ENCODE data around the gene TRDMT1.

The TRDMT1 gene

DNA sequence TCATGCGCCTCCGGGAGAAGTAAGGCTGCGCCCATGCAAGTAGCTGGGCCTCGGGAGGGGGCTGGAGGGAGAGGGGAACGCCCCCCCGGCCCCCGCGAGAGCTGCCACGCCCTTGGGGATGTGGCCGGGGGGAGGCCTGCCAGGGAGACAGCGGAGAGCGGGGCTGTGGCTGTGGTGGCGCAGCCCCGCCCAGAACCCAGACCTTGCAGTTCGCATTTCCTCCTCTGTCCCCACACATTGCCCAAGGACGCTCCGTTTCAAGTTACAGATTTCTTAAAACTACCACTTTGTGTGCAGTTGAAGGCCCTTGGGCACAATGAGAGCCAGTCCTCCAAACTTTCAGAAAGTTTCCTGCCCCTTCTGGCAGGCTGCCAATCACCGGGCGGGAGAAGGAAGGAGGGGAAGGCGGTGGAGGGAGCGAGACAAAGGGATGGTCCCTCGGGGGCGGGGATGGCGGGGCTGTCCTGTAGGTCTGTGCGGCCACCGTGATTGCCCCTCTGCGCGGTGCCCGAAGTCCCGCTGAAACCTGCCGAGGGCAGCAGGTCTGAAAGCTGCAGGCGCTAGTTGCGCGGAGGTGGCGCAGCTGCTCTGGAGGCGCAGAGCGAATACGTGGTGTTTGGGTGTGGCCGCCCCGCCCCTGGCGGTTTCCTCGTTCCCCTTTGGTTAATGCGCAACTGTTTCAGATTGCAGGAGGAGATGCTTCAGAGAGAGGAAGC, 28.7 kb upstream of the TRDMT1 start:
- DNase-seq (ENCODE audit: low read depth): no peak

DNA sequence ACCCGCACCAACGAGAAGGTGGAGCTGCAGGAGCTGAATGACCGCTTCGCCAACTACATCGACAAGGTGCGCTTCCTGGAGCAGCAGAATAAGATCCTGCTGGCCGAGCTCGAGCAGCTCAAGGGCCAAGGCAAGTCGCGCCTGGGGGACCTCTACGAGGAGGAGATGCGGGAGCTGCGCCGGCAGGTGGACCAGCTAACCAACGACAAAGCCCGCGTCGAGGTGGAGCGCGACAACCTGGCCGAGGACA, 28.2 kb upstream of the TRDMT1 start:
- no peak for DNase-seq (ENCODE audit: low read depth)

DNA sequence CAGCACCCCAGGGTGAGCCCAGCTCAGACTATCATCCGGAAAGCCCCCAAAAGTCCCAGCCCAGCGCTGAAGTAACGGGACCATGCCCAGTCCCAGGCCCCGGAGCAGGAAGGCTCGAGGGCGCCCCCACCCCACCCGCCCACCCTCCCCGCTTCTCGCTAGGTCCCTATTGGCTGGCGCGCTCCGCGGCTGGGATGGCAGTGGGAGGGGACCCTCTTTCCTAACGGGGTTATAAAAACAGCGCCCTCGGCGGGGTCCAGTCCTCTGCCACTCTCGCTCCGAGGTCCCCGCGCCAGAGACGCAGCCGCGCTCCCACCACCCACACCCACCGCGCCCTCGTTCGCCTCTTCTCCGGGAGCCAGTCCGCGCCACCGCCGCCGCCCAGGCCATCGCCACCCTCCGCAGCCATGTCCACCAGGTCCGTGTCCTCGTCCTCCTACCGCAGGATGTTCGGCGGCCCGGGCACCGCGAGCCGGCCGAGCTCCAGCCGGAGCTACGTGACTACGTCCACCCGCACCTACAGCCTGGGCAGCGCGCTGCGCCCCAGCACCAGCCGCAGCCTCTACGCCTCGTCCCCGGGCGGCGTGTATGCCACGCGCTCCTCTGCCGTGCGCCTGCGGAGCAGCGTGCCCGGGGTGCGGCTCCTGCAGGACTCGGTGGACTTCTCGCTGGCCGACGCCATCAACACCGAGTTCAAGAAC, 27.7 kb upstream of the TRDMT1 start:
- DNase-seq (ENCODE audit: low read depth): no peak

DNA sequence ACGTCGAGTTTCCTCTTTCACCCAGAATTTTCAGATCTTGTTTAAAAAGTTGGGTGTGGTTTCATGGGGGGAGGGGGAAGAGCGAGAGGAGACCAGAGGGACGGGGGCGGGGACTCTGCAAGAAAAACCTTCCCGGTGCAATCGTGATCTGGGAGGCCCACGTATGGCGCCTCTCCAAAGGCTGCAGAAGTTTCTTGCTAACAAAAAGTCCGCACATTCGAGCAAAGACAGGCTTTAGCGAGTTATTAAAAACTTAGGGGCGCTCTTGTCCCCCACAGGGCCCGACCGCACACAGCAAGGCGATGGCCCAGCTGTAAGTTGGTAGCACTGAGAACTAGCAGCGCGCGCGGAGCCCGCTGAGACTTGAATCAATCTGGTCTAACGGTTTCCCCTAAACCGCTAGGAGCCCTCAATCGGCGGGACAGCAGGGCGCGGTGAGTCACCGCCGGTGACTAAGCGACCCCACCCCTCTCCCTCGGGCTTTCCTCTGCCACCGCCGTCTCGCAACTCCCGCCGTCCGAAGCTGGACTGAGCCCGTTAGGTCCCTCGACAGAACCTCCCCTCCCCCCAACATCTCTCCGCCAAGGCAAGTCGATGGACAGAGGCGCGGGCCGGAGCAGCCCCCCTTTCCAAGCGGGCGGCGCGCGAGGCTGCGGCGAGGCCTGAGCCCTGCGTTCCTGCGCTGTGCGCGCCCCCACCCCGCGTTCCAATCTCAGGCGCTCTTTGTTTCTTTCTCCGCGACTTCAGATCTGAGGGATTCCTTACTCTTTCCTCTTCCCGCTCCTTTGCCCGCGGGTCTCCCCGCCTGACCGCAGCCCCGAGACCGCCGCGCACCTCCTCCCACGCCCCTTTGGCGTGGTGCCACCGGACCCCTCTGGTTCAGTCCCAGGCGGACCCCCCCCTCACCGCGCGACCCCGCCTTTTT, 26.9 kb upstream of the TRDMT1 start, which contains the start of gene VIM:
TSS of gene VIM (plus strand) at position 151 of the 925 bp plus-strand sequence. CDS start 1,182 bp downstream, outside the sequence.
- peak; percentile 90 for DNase-seq (ENCODE audit: low read depth)

DNA sequence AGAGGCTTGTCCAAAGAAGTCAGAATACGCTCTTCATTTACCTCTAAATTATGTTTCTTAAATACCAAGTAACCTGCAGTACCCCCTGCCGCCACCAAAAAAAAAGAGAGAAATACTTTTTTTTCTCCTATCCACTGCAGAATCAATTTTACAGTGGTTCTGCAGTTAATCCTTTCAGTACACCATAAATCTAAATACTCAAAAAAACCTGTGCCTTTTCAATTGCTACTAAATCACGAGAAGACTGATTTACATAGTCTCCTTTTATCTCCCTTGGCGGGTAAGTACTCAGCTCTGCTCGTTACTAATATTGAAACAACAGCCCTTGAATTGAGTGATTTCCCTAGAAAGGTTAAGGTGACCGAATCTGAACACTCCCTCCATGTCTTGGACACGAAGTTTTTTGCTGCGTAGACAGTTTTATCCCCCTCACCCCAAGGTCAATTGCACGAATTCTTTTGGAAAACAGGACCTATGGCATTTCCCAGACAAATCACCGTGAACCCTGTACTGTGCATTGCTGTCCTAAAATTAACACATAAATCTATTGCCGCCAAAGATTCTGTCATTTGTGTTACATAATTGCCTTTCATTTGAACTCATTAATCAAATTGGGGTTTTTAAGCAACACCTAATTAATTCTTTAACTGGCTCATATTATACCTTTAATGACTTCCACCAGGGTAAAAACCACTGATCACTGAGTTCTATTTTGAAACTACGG, 26.1 kb upstream of the TRDMT1 start:
- DNase-seq (ENCODE audit: low read depth): no peak

DNA sequence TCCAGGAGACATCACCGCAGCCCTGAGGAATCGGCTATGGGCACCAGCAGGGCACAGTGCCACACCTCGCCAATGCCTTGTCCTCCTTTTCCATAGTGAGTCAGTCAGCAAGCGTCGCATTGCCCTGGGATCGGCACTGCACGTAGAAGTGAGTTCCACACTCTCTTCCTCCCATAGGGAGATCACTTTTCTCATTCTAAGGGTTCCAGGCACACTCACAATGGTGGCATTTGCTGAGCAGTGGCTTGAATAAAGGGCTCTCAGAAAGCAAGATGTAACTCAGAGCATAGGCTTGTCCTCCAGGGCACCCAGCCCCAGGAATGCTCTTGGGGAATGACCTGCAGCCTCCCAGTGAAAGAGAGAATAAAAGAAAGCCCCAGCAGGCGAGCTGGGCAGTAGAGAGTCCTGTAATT, 25.4 kb upstream of the TRDMT1 start:
- no peak for DNase-seq (ENCODE audit: low read depth)

DNA sequence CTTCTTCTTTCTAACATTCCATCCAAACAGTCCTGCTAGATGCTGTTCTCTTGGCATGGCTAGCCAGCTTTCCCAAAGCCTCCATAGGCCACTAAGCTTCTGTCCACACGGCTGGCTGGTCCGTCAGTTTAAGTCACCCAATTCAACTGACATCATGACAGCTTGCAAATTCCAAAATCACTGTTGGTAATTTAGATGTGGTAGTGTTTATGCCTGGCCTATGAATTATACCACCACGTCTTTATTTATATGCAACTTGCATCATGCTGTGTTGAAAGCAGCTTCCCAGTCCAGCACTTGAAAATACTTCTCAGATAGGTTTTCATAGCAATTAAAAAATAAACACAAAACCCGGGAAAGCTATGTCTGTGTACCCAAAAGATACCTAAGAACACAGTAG, 24.3 kb upstream of the TRDMT1 start:
- no peak for DNase-seq (ENCODE audit: low read depth)

DNA sequence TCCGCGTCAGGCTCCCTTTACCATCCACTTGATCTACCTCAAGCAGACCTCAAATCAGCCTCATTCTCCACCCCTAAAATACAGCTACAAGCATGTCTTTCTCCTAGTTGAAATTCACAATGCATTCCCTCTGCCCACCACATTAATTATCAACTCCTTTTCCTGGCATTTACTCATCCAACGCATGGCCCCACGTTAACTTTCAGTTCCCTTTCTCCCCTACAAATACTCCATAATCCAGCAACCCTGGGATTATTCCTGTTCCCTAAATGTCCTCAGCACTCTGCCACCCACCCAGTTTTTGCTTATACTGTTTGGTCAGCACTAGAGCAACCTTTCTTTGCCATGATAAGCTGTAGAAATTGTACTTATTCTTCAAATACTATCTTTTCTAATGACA, 20.9 kb upstream of the TRDMT1 start:
- DNase-seq (ENCODE audit: low read depth): no peak

DNA sequence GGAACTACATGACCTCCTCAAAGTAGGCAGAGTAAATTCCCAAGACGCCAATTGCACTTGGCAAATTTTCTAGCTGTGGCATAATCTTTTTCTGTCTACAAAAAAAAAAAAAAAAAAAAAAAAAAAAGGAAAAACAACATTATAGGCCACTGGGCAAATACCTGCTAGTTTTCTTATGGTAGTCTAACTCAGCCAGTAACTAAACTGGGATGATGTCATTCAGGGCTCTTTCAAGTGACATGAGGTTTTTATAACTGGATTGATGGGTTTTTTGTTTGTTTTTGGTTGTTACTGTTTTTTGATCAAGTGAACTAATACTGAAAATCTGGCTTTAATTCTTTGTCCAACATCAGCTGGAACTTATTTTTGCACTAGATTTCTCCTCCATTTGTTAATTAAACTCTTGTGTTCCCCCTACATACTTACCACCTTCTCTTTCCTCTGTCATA, 19.2 kb upstream of the TRDMT1 start:
- DNase-seq (ENCODE audit: low read depth): no peak

DNA sequence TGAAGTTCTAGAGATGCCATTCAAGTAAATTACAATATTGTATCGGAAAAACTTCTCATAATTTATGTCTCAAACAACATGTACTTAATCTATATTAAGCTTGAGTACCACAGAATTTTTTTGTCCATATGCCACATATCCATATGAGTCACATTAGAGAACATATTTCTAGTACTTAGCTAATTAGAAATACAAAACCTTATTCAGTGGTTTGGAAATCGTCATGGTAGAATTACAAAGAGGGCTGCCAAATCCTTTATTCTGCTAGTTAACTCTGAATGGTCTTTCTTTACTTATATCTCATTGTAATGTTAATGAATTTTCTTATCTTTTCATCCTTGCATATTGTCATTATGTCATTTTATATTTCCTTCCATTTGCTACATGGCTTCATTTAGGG, 17.6 kb upstream of the TRDMT1 start:
- DNase-seq (ENCODE audit: low read depth): no peak

DNA sequence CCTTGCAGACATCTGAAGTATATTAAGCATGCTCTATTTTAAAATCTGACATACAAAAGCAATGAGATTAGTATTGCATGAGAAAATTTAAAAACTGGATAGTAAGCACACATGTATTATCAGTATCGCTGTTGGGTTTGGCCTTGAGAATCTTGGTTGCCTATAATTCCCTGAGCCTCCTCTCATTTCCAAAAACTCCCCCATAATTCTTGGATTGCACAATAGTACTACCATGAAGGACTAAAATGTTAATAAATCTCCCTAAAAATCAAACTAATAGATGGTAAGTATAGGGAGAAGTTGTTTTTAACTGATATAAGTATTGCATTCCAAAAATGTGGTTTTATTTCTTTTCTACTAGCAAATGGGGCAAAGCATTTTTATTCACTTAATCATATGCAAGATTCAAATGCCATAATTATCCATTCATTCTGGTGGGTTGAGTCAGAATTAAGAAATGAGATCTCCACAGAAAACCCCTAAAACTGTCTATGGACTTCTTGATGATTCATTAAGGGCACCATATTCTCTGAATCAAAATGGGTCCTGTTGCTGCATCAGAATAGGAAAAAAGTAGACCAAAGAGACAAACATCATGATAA, 16.3 kb upstream of the TRDMT1 start:
- no peak for DNase-seq (ENCODE audit: low read depth)

DNA sequence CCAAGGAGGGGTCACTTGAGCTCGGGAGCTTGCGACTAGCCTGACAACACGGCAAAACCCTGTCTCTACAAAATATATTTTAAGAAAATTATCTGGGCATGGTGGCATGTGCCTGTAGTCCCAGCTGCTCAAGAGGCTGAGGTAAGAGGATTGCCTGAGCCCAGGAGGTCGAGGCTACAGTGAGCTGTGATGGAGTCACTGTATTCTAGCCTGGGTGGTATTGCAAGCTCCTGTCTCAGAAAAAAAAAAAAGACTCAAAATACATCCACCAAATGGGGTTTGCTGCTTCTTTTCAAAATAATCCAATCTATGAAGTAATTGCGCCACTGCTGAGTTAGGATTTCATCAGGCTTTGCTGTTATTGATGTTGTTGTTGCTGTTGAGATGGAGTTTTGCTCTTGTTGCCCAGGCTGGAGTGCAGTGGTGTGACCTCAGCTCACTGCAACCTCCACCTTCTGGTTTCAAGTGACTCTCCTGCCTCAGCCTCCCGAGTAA, 15.5 kb upstream of the TRDMT1 start:
- DNase-seq (ENCODE audit: low read depth): no peak

DNA sequence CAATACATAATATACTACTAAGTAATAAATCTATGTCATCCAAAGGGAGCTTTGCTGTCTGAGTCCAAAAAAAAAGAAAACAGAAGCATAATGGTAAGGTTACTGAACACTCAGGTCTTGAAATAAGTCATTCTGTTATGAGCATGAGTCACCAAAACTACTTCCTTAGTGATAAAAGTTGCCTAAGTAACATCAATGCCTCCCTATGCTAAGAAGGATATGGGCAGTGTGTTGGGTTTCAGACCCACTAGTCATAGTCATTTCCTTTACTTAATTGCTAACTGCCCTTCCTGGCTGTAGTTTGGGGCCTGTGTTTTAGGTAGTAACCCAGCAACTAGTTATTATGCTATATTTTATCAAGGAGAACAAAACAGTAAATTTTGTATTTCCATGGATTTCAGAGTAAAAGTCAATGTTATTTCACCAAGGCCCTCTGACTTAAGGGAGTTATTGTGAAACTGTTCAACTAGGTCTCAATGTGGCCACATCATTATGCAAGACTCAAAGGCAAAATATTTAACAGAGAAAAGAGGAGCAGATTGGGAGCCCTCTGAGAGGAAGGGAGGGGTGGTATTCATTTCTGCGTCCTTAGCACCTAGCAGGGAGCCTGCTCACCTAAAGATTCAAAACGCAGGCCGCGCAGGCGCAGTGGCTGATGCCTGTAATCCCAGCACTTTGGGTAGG, 14.9 kb upstream of the TRDMT1 start:
- DNase-seq (ENCODE audit: low read depth): peak; percentile 95

DNA sequence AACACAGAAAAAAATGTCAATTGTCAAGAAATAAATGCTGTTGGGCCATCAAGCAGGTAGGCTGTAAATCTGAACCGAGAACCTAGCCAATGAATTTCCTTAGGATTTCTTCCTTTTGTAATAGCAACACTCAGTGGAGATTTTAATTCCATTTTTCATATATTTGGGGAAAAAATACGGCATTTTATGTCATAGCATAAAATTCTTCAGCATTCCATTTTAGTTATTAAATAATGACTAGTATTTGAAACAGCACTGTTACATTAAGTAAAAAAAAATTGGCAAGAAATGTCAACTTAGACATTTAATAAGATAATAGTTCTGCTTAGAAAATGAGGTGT, 14.3 kb upstream of the TRDMT1 start:
- DNase-seq (ENCODE audit: low read depth): no peak

DNA sequence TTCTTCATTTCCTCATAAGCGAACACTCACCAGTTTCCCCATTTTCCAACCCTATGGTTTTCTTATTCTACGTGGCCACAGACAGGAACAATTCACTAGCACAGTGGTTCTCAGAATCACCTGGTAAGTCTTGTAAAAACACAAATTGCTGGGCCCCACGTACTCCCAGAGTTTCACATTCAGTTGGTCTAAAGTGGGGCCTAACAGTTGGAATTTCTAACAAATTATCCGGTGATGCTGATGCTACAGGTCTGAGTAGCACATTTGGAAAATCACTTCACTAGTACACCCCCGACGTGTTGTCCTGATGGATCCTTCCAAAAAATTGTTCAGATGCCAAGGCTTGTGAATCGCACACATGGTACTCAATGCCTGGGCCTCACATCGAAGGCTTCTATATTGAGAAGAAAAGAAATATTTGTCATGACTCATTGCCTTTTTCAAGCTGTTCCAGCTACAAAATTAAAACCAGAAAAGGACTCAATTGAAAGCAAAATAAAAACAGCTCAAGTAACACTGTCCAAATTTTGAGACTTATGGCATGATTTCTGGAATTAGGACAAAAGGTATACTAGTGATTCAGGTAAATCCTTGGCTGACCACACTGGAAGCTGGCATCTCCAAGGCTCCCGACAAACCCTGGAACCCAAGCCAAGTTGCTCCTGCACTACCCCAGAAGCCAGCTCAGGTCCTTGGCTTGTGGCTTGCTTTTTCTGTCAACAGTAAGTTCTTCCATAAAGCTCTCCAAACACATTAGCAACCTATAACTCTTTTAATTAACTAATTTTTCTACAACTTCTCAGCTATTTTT, 13.7 kb upstream of the TRDMT1 start:
- peak; percentile 95 for DNase-seq (ENCODE audit: low read depth)

DNA sequence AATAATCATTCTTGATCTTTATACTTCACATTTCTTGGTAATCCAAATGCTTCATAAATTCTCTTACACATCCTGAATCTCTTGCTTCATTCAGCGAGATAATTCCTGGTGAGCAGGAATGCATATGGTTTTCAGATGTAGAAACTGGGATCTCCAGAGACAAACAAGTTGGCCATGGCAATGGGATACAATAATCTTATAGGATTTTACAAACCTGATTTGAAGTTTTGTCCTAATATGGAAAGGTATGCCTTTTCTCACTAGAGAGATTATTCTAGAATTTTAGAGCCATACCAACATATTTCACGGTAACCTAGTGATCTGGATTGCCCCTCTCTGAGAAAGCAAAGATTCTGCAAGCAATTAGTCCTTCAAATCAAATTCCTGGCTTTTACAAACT, 13.1 kb upstream of the TRDMT1 start:
- no peak for DNase-seq (ENCODE audit: low read depth)

DNA sequence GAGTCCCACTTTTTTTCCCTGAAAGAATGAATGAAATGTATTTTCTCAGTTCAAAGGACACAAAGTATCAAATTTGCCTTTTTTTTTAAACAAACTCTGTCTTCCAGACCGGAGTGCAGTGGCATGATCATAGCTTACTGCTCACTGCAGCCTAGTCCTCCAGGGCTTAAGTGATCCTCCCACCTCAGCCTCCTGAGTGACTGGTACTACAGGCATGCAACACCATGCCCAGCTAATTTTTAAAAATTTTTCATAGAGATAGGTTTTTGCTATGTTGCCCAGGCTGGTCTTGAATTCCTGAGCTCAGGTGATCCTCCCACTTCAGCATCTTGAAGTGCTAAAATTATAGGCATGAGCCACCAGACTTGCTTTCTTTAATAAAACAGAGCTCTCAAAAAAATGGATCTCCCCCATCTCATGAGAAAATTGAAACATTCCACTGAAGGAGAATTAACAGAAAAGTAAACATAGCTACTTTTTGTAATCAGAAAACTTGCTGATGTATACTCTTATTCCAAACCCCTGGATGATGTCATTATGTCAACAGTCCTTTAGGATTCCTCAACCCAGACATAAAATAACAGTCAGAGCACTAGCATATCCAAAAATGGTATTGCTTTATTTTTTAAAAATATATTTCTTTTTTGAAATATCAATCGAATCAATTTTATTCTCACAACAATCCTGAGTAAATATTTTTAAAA, 12.3 kb upstream of the TRDMT1 start:
- DNase-seq (ENCODE audit: low read depth): no peak

DNA sequence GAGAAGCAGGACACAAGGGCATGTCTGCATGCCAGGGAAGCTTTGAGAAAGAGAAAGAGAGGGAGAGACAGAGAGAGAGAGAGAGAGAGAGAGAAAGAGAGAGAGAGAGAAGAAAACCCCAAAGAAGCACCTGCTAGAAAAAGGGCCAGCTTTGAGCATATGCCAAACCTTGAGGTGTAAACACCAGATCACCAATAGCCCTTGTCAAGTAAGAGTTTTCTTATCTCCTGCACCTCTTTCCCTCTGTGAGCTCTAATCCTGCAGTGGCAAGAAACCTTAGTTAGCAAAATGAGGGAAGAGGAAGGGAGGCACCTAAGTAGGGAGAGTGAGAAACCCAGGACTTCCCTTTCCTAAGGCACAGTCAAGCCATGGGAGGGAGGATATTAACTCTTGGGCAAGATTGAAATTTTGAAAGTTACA, 11.3 kb upstream of the TRDMT1 start:
- no peak for DNase-seq (ENCODE audit: low read depth)

DNA sequence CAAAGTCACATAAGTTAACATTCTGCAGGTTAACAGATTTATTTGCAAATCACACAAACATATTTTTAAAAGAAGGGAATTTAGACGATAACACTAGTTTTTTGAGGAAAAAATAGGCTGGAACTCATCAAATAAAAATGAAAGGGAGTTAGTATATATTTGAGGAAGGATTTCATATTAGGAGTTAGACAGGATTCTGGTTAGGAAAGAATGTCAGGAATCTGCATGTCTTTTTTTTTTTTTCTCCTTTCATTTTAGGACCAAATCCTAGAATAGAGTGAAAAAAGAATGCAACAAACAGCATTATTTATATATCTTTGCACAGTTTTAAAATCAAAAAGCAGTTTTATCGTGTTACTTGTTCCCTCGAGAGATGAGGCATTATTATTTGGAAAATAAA, 8.9 kb upstream of the TRDMT1 start:
- DNase-seq (ENCODE audit: low read depth): no peak

DNA sequence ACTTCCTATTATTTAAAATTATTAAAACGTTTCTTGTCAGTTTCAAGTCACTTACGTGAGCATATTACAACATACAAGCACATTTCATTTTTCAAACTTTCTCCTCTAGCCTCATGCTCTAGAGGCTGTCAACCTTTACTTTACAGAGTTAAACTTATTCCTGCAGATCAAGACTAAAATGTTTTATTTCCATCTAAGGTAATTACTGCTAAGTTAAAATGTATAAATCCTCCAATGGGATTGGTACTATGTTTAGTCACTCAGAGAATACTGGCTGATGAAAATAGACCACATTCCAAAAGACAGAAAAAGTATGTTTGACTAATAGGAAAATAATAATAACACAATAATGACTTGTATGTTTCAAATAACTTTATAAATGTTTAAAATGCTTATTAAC, 8.4 kb upstream of the TRDMT1 start:
- no peak for DNase-seq (ENCODE audit: low read depth)
